IPS-18a (cell line): Measurements from ENCODE around the gene CATSPERE.

ENCODE experiments used
- H3K27ac ChIP-seq: one replicate; pipeline ENCODE4 v1.5.1; 2013; ENCODE audit warnings: low read length
- H3K27me3 ChIP-seq: one replicate; pipeline ENCODE4 v1.6.1; 2013; ENCODE audit warnings: mild to moderate bottlenecking, low read length; ENCODE audit not compliant: control insufficient read depth, insufficient read depth
- H3K36me3 ChIP-seq: one replicate; pipeline ENCODE4 v1.6.1; 2013; ENCODE audit warnings: low read depth, low read length; ENCODE audit not compliant: control insufficient read depth
- H3K4me1 ChIP-seq: one replicate; pipeline ENCODE4 v1.6.1; 2013; ENCODE audit warnings: low read depth, low read length; ENCODE audit not compliant: control insufficient read depth
- H3K4me3 ChIP-seq: one replicate; pipeline ENCODE4 v1.5.1; 2013; ENCODE audit warnings: low read length
- H3K9ac ChIP-seq: one replicate; pipeline ENCODE4 v1.6.1; 2013; ENCODE audit warnings: mild to moderate bottlenecking, low read length, moderate library complexity
- H3K9me3 ChIP-seq: one replicate; pipeline ENCODE4 v1.6.1; 2013; ENCODE audit warnings: low read depth, low read length; ENCODE audit not compliant: control insufficient read depth

CATSPERE gene

DNA sequence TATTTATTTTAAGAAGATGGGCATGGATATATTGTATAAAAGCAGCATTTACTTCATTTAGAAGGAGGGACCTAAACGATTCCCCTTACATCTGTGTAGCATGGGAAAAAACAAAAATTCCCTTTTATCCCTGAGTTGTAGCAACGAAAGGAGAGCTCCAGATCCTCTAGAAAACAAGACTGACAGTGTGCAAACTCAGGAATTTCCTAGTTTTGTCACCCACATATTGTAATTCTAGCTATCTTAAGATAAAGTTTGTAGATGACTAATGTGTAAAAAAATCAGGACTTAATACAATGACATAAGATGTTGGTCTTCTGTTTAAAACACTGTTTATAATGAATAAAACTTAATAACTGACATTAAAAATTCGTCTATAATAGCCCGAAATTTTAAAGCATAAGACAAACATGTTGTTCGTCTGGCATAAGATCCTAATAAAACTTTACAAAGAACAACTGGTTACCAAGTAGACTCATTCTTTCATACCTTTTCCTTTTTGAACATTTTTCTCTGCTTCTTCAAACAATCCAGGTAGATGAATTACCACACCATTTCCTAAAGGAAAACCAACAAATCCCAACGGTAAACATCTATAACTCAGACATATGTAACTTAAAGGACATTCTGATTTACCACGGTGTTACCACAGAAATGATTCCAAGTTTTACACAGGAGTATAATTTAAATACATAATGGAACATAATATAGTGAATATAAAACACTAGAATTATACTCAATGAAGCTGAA lies 24.6 kb upstream of the CATSPERE start:
- Histone ChIP-seq H3K4me3 (no peak overlapping the region), H3K27ac (no peak overlapping the region), H3K9me3 (no peaks in the 10 kb centered on the region), H3K36me3 (peaks cover 33% of the 10 kb centered on the region), H3K27me3 (no peaks in the 10 kb centered on the region), H3K4me1 (peaks cover 12% of the 10 kb centered on the region), H3K9ac (no peak overlapping the region)

DNA sequence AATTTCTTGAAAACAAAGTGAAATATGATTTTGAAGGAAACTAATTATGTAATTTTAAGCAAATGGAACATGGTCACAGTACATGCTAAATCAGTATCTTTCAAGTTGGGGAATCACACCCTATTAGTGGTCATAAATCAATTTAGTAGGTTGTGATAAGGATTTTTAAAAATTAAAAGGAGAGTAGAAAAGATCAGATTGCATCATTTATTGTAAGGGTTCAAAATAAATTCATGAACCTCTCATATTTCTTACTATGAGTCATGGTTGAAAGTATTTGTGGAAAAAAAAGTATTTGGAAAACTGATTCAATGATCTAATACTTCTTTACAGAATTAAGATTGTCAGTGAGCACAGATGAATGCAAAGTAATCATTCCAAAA lies 24.0 kb upstream of the CATSPERE start:
- Histone ChIP-seq H3K9ac (no peak overlapping the region), H3K4me1 (peaks cover 12% of the 10 kb centered on the region), H3K27ac (no peak overlapping the region), H3K4me3 (no peak overlapping the region), H3K9me3 (no peaks in the 10 kb centered on the region), H3K27me3 (no peaks in the 10 kb centered on the region), H3K36me3 (peaks cover 27% of the 10 kb centered on the region)

- Histone ChIP-seq H3K36me3 (peaks cover 19% of the 10 kb centered on the region), H3K27me3 (no peaks in the 10 kb centered on the region), H3K9me3 (no peaks in the 10 kb centered on the region), H3K27ac (no peak overlapping the region), H3K9ac (no peak overlapping the region), H3K4me1 (peaks cover 12% of the 10 kb centered on the region), H3K4me3 (no peak overlapping the region)
These were observed 21.6 kb upstream of the CATSPERE start for GRCh38 chr1:244439391-244440032.

- peaks cover 42% of the 10 kb centered on the region for H3K4me1 ChIP-seq
- no peaks in the 10 kb centered on the region for H3K27me3 ChIP-seq
- no peak overlapping the region for H3K9ac ChIP-seq
- no peak overlapping the region for H3K4me3 ChIP-seq
- no peak overlapping the region for H3K27ac ChIP-seq
- H3K9me3 ChIP-seq, result no peaks in the 10 kb centered on the region
- H3K36me3 ChIP-seq, result no peaks in the 10 kb centered on the region
These were observed 18.2 kb upstream of the CATSPERE start for GRCh38 chr1:244442850-244443249.

DNA sequence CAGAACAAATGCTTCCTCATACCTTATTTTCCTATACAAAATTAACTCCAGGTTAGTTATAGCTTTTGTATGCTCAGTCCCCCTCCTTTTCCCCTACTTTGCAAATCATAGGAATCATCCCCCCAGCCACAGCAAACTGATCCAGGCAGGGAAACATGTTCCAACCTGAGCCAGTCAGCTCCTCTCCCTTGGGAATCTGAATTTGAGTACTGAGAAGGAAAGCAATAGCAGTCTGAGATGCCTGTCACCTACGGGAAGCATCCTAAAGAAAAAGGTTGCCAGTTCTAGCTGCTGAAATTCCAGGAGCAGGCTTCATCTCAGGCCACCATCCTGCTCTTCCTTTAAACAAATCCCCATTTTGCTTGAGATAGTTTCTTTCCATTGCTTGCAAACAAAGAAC lies 16.2 kb upstream of the CATSPERE start:
- Histone ChIP-seq H3K36me3 (no peaks in the 10 kb centered on the region), H3K9me3 (no peaks in the 10 kb centered on the region), H3K27me3 (no peaks in the 10 kb centered on the region), H3K4me3 (no peak overlapping the region), H3K4me1 (peaks cover 53% of the 10 kb centered on the region), H3K27ac (no peak overlapping the region), H3K9ac (no peak overlapping the region)

GRCh38 chr1:244445320-244446181 lies 15.5 kb upstream of the CATSPERE start:
- Histone ChIP-seq H3K27me3 (no peaks in the 10 kb centered on the region), H3K36me3 (no peaks in the 10 kb centered on the region), H3K4me1 (peaks cover 56% of the 10 kb centered on the region), H3K9me3 (no peaks in the 10 kb centered on the region), H3K27ac (peak overlapping the region; percentile 26), H3K9ac (no peak overlapping the region), H3K4me3 (no peak overlapping the region)

DNA sequence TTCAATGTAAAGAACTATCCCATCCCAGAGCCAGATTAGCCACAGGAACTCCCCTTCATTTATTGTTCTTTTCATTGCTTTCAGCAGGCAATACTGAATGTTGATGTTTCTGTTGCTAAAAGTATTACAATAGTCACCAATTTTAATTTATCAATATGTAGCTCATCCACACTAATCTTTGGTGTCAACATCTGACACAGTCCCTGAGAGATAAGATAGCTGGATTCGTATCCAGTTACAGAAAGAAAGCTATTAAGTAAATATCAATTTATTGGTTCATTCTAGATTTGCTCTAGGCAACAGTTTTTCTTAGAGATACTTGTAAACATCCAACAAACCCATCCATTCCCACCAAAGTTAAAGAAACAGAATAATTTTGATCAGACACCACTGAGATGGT lies 14.0 kb upstream of the CATSPERE start:
- H3K27me3 ChIP-seq, result no peaks in the 10 kb centered on the region
- H3K4me1 ChIP-seq, result peaks cover 59% of the 10 kb centered on the region
- no peaks in the 10 kb centered on the region for H3K36me3 ChIP-seq
- no peak overlapping the region for H3K9ac ChIP-seq
- H3K4me3 ChIP-seq, result no peak overlapping the region
- no peaks in the 10 kb centered on the region for H3K9me3 ChIP-seq
- H3K27ac ChIP-seq, result no peak overlapping the region

DNA sequence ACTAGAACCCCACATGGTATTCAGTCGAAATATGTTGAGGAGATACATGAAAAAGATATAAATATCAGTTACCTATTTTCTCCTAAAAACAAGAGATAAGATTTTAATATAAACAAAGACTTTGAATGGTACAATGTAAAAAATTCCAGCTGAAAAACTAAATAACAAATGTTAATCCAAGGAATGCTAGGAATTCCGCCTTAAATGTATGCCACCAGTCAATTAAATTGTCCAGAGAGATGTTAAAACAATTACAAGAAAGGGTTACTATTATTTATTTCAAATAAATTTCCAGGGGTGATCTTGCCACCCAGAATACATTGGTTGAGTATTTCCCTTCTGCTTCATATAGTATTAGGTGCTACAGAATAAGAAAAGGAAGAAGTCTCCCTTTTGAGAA lies 13.5 kb upstream of the CATSPERE start:
- Histone ChIP-seq H3K9ac (no peak overlapping the region), H3K9me3 (no peaks in the 10 kb centered on the region), H3K4me3 (peak overlapping the region; percentile 19), H3K27ac (no peak overlapping the region), H3K27me3 (no peaks in the 10 kb centered on the region), H3K36me3 (no peaks in the 10 kb centered on the region), H3K4me1 (peaks cover 59% of the 10 kb centered on the region)

- Histone ChIP-seq H3K4me1 (peaks cover 59% of the 10 kb centered on the region), H3K9me3 (no peaks in the 10 kb centered on the region), H3K4me3 (peak overlapping the region; percentile 17), H3K27me3 (no peaks in the 10 kb centered on the region), H3K36me3 (no peaks in the 10 kb centered on the region), H3K9ac (peak overlapping the region; percentile 35), H3K27ac (peak overlapping the region; percentile 78)
These were observed 12.6 kb upstream of the CATSPERE start for GRCh38 chr1:244448279-244449036.

- H3K4me3 ChIP-seq, result peak overlapping the region; percentile 79
- peak overlapping the region; percentile 87 for H3K9ac ChIP-seq
- H3K9me3 ChIP-seq, result no peaks in the 10 kb centered on the region
- H3K27me3 ChIP-seq, result no peaks in the 10 kb centered on the region
- H3K36me3 ChIP-seq, result no peaks in the 10 kb centered on the region
- H3K4me1 ChIP-seq, result peaks cover 67% of the 10 kb centered on the region
- no peak overlapping the region for H3K27ac ChIP-seq
These were observed 11.1 kb upstream of the CATSPERE start for GRCh38 chr1:244449936-244450508.
